ENCODE data around the gene ITGB8.
A peak's percentile ranks its signal among the peaks of the same experiment; 100 is the strongest.

ITGB8 gene

GRCh38 chr7:20408467-20408826 is 77.7 kb downstream of the ITGB8 start:
- H3K9me3 ChIP-seq (ENCODE audit: severe bottlenecking): peaks cover 2% of the 10 kb centered on the region
- no peak for DNase-seq
- H3K4me3 ChIP-seq (ENCODE audit: low read depth, low read length): no peak overlapping the region
- peak overlapping the region; percentile 50 for H3K27ac ChIP-seq
- H3K36me3 ChIP-seq: no peaks in the 10 kb centered on the region
- H3K27me3 ChIP-seq (ENCODE audit: insufficient read depth, low read depth, severe bottlenecking): no peaks in the 10 kb centered on the region
- TF ChIP-seq CTCF (IDR thresholded peaks at IDR 0.05; ENCODE audit: low read depth, low read length): no peak

- H3K4me3 ChIP-seq (ENCODE audit: low read depth, low read length): no peak overlapping the region
- H3K36me3 ChIP-seq: no peaks in the 10 kb centered on the region
- H3K27me3 ChIP-seq (ENCODE audit: insufficient read depth, low read depth, severe bottlenecking): no peaks in the 10 kb centered on the region
- no peak for DNase-seq
- no peak overlapping the region for H3K27ac ChIP-seq
- TF ChIP-seq CTCF (IDR thresholded peaks at IDR 0.05; ENCODE audit: low read depth, low read length): no peak
- H3K9me3 ChIP-seq (ENCODE audit: severe bottlenecking): peaks cover 2% of the 10 kb centered on the region
Measured at GRCh38 chr7:20409961-20410360, 79.3 kb downstream of the ITGB8 start.

- H3K4me3 ChIP-seq (ENCODE audit: low read depth, low read length): no peak overlapping the region
- DNase-seq: no peak
- TF ChIP-seq CTCF (IDR thresholded peaks at IDR 0.05; ENCODE audit: low read depth, low read length): no peak
Measured at GRCh38 chr7:20411372-20411771, 80.7 kb downstream of the ITGB8 start.

GRCh38 chr7:20412032-20412431 is 81.3 kb downstream of the ITGB8 start:
- no peak for TF ChIP-seq CTCF (IDR thresholded peaks at IDR 0.05; ENCODE audit: low read depth, low read length)
- H3K4me3 ChIP-seq (ENCODE audit: low read depth, low read length): no peak overlapping the region
- no peaks in the 10 kb centered on the region for H3K36me3 ChIP-seq
- no peaks in the 10 kb centered on the region for H3K27me3 ChIP-seq (ENCODE audit: insufficient read depth, low read depth, severe bottlenecking)
- no peak for DNase-seq
- no peak overlapping the region for H3K27ac ChIP-seq
- H3K9me3 ChIP-seq (ENCODE audit: severe bottlenecking): peaks cover 2% of the 10 kb centered on the region

More at GRCh38 chr7:20411372-20411771, 80.7 kb downstream of the ITGB8 start:
- H3K36me3 ChIP-seq: no peaks in the 10 kb centered on the region
- H3K27me3 ChIP-seq (ENCODE audit: insufficient read depth, low read depth, severe bottlenecking): no peaks in the 10 kb centered on the region
- H3K9me3 ChIP-seq (ENCODE audit: severe bottlenecking): peaks cover 2% of the 10 kb centered on the region
- no peak overlapping the region for H3K27ac ChIP-seq

GRCh38 chr7:20417260-20417659 is 86.6 kb downstream of the ITGB8 start:
- Histone ChIP-seq H3K36me3 (no peaks in the 10 kb centered on the region), H3K27ac (no peak overlapping the region), H3K9me3 (ENCODE audit: severe bottlenecking) (no peaks in the 10 kb centered on the region), H3K27me3 (ENCODE audit: insufficient read depth, low read depth, severe bottlenecking) (no peaks in the 10 kb centered on the region), H3K4me3 (ENCODE audit: low read depth, low read length) (no peak overlapping the region)
- DNase-seq: no peak
- no peak for TF ChIP-seq CTCF (IDR thresholded peaks at IDR 0.05; ENCODE audit: low read depth, low read length)

- no peak for DNase-seq
- no peak for TF ChIP-seq CTCF (IDR thresholded peaks at IDR 0.05; ENCODE audit: low read depth, low read length)
- H3K4me3 ChIP-seq (ENCODE audit: low read depth, low read length): no peak overlapping the region
- H3K9me3 ChIP-seq (ENCODE audit: severe bottlenecking): no peaks in the 10 kb centered on the region
- H3K27me3 ChIP-seq (ENCODE audit: insufficient read depth, low read depth, severe bottlenecking): no peaks in the 10 kb centered on the region
- H3K36me3 ChIP-seq: no peaks in the 10 kb centered on the region
- no peak overlapping the region for H3K27ac ChIP-seq
Measured at GRCh38 chr7:20417675-20418382, 87.1 kb downstream of the ITGB8 start.
